K562 (cell line): ENCODE data around the gene SUMF2. TPM values are rescaled to one million over a fixed set of nuclear protein-coding genes. Genes with fewer than 3 reads are reported as not detected.

ENCODE experiments used
- ATF7 ChIP-seq: fragments of 450-650 bp; IDR thresholded peaks from 2 replicates; pipeline ENCODE4 v1.7.1; 2014; ENCODE audit warnings: mild to moderate bottlenecking, moderate library complexity
- BACH1 ChIP-seq: fragments of 200-800 bp; sonication (Bioruptor generic); IDR thresholded peaks from 2 replicates; pipeline ENCODE4 v1.6.1; 2016; ENCODE audit warnings: missing genetic modification characterization, missing compliant biosample characterization
- ETV1 ChIP-seq: fragments of 450-650 bp; conservative IDR thresholded peaks from 2 replicates; pipeline ENCODE4 v1.6.1; 2016; ENCODE audit warnings: missing genetic modification characterization, control low read depth, low read depth, missing compliant biosample characterization
- KDM4B ChIP-seq, 2 experiments: fragments of 450-650 bp in 1 of 2; sonication (generic) in 1 of 2; IDR thresholded peaks; 2 replicates each; pipeline ENCODE4 v1.6.1; 2016 to 2017; ENCODE audit warnings: borderline replicate concordance in 2 of 2, antibody characterized with exemption in 1 of 2, low read depth in 1 of 2, mild to moderate bottlenecking in 1 of 2
- NFE2 ChIP-seq: IDR thresholded peaks from 2 replicates; pipeline ENCODE4 v1.6.1; 2014; ENCODE audit warnings: antibody characterized with exemption, low read depth
- POLR2A ChIP-seq: fragments of 450-650 bp; conservative IDR thresholded peaks from 2 replicates; pipeline ENCODE4 v1.6.1; 2016
- POLR2G ChIP-seq: fragments of 200-400 bp; formaldehyde crosslinking; IDR thresholded peaks from 2 replicates; pipeline ENCODE4 v1.6.1; 2017; ENCODE audit warnings: low read depth, mild to moderate bottlenecking, antibody characterized with exemption, low read length, moderate library complexity
- RBM39 ChIP-seq: fragments of 200-400 bp; formaldehyde crosslinking; optimal IDR thresholded peaks from 2 replicates; pipeline ENCODE3; 2018; ENCODE audit warnings: low read depth, low read length
- TCF7L2 ChIP-seq: fragments of 150-350 bp; IDR thresholded peaks from 2 replicates; pipeline ENCODE4 v1.6.1; 2016; ENCODE audit warnings: low read depth, mild to moderate bottlenecking, low read length, moderate library complexity
- polyA plus RNA-seq, 8 experiments: library from polyadenylated mRNA; depleted of rRNA in 4 of 8; stranded (reverse) in 5 of 8; unstranded in 3 of 8; fragments of >200 nt; fragmentation: Nextera tagmentation in 2 of 8; fragmentation: Illumina TruSeq in 1 of 8; extraction: Ambion mirVana in 2 of 8; extraction: Trizol in 1 of 8; gene quantifications; 2 replicates each; pipeline versions ENCODE4 v1.2.1 to v1.2.3, GENCODE V29; 2011 to 2014; ENCODE audit warnings: inconsistent platforms in 1 of 8, missing spikeins in 1 of 8
- total RNA-seq, 7 experiments: library from RNA; depleted of rRNA in 6 of 7; stranded (reverse); fragments of >200 nt in 6 of 7; fragmentation: Illumina TruSeq in 2 of 7; extraction: Trizol in 2 of 7; gene quantifications; 2 replicates each; pipeline versions ENCODE4 v1.2.1 to v1.2.3, GENCODE V29; 2011 to 2021; ENCODE audit warnings: low replicate concordance in 1 of 7
- TF ChIP-seq, protein P1 (sequence below): sonication (generic); formaldehyde crosslinking; IDR thresholded peaks from 2 replicates; pipeline ENCODE4 v1.9.0; 2022; ENCODE audit warnings: mild to moderate bottlenecking, missing genetic modification reagents
- TF ChIP-seq, protein P2 (sequence below): sonication (generic); formaldehyde crosslinking; IDR thresholded peaks from 2 replicates; pipeline ENCODE4 v1.9.0; 2022; ENCODE audit warnings: mild to moderate bottlenecking, missing genetic modification reagents
- TF ChIP-seq, protein P3 (sequence below), 2 experiments: fragments of 450-650 bp; IDR thresholded peaks; 2 replicates each; pipeline ENCODE4 v1.6.1; 2016
- TF ChIP-seq, protein P4 (sequence below): fragments of 450-650 bp; formaldehyde crosslinking; IDR thresholded peaks from 2 replicates; pipeline ENCODE4 v1.4.0; 2020; ENCODE audit warnings: mild to moderate bottlenecking, moderate library complexity
- TF ChIP-seq, protein P5 (sequence below), 3 experiments: IDR thresholded peaks in 2 of 3; conservative IDR thresholded peaks in 1 of 3; 2 replicates each; pipeline ENCODE4 v1.5.1; 2011 to 2012; ENCODE audit warnings: low read length in 3 of 3, mild to moderate bottlenecking in 3 of 3, control low read depth in 2 of 3, improper control_type of control experiment in 1 of 3, inconsistent platforms in 1 of 3, low read depth in 1 of 3, mixed read lengths in 1 of 3, moderate library complexity in 1 of 3; ENCODE audit not compliant: insufficient read depth in 2 of 3
- TF ChIP-seq, protein P6 (sequence below): fragments of 450-650 bp; IDR thresholded peaks from 2 replicates; pipeline ENCODE4 v1.7.0; 2016; ENCODE audit warnings: borderline replicate concordance

SUMF2 gene
- total and polyA plus RNA-seq, 9 of the 15 experiments (the other 6 are each of a cell fraction or from before 2014, with no cell fraction given) = 39.0 to 113 (median 67.7) TPM

DNA sequence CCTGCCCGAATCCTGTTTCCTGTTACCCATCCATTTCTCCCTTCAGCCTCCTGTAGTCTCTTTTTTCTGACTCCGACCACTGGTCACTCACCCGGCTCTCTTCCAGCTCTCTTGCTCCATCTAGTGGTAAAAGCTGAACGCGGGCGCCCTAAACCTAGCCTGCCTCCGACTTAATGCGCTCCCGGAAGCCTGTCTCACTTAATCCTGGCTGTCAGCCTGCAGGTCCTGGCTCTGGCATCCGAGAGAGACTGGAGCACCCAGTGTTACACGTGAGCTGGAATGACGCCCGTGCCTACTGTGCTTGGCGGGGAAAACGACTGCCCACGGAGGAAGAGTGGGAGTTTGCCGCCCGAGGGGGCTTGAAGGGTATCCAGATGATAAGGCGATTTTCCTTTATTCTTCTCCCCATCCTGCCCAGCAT lies 10.3 kb downstream of the SUMF2 start (continued):
- TF ChIP-seq, protein P1, sequence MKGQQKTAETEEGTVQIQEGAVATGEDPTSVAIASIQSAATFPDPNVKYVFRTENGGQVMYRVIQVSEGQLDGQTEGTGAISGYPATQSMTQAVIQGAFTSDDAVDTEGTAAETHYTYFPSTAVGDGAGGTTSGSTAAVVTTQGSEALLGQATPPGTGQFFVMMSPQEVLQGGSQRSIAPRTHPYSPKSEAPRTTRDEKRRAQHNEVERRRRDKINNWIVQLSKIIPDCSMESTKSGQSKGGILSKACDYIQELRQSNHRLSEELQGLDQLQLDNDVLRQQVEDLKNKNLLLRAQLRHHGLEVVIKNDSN (CRISPR knock-in tag) = 0 out of 2 replicates have a peak, but pooled peaks have one; percentile 7
- TF ChIP-seq, protein P2, sequence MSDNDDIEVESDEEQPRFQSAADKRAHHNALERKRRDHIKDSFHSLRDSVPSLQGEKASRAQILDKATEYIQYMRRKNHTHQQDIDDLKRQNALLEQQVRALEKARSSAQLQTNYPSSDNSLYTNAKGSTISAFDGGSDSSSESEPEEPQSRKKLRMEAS (CRISPR knock-in tag) = 0 out of 2 replicates have a peak, but pooled peaks have one; percentile 20
- TF ChIP-seq POLR2A = 0 out of 2 replicates have a peak, but pooled peaks have one; percentile 29
- 0 out of 2 replicates have a peak, but pooled peaks have one; percentile 34 for TF ChIP-seq POLR2G
- peak; percentile 50; the same call in 1 of the 2 replicates for TF ChIP-seq ETV1 (tag)
- TF ChIP-seq RBM39 = peak; percentile 45
- TF ChIP-seq TCF7L2 = no peak
- TF ChIP-seq, protein P3, sequence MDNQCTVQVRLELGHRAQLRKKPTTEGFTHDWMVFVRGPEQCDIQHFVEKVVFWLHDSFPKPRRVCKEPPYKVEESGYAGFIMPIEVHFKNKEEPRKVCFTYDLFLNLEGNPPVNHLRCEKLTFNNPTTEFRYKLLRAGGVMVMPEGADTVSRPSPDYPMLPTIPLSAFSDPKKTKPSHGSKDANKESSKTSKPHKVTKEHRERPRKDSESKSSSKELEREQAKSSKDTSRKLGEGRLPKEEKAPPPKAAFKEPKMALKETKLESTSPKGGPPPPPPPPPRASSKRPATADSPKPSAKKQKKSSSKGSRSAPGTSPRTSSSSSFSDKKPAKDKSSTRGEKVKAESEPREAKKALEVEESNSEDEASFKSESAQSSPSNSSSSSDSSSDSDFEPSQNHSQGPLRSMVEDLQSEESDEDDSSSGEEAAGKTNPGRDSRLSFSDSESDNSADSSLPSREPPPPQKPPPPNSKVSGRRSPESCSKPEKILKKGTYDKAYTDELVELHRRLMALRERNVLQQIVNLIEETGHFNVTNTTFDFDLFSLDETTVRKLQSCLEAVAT (IDR thresholded peaks at IDR 0.05) = peak in 1 of 2 experiments; percentile 75; a peak in 1 of 4 replicates
- TF ChIP-seq, protein P4, sequence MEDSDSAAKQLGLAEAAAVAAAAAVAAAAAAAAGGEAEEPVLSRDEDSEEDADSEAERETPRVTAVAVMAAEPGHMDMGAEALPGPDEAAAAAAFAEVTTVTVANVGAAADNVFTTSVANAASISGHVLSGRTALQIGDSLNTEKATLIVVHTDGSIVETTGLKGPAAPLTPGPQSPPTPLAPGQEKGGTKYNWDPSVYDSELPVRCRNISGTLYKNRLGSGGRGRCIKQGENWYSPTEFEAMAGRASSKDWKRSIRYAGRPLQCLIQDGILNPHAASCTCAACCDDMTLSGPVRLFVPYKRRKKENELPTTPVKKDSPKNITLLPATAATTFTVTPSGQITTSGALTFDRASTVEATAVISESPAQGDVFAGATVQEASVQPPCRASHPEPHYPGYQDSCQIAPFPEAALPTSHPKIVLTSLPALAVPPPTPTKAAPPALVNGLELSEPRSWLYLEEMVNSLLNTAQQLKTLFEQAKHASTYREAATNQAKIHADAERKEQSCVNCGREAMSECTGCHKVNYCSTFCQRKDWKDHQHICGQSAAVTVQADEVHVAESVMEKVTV = peak; percentile 77
- TF ChIP-seq BACH1 (tag) = no peak
- 0 out of 2 replicates have a peak, but pooled peaks have one; percentile 12 for TF ChIP-seq NFE2
- 0 out of 4 replicates have a peak, but pooled peaks of 1 of the 2 experiments have one; percentile 41 for TF ChIP-seq KDM4B (IDR thresholded peaks at IDR 0.05; ENCODE audit: borderline replicate concordance in 2 of 2, low read depth in 1 of 2)
- TF ChIP-seq, protein P5, sequence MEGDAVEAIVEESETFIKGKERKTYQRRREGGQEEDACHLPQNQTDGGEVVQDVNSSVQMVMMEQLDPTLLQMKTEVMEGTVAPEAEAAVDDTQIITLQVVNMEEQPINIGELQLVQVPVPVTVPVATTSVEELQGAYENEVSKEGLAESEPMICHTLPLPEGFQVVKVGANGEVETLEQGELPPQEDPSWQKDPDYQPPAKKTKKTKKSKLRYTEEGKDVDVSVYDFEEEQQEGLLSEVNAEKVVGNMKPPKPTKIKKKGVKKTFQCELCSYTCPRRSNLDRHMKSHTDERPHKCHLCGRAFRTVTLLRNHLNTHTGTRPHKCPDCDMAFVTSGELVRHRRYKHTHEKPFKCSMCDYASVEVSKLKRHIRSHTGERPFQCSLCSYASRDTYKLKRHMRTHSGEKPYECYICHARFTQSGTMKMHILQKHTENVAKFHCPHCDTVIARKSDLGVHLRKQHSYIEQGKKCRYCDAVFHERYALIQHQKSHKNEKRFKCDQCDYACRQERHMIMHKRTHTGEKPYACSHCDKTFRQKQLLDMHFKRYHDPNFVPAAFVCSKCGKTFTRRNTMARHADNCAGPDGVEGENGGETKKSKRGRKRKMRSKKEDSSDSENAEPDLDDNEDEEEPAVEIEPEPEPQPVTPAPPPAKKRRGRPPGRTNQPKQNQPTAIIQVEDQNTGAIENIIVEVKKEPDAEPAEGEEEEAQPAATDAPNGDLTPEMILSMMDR (IDR thresholded peaks at IDR 0.05 in 2 of 3, conservative IDR thresholded peaks at IDR 0.05 in 1 of 3; ENCODE audit: insufficient read depth in 2 of 3, low read depth in 1 of 3, low read length in 3 of 3) = peak; percentile 86 to 92 (median 88)
- TF ChIP-seq, protein P6, sequence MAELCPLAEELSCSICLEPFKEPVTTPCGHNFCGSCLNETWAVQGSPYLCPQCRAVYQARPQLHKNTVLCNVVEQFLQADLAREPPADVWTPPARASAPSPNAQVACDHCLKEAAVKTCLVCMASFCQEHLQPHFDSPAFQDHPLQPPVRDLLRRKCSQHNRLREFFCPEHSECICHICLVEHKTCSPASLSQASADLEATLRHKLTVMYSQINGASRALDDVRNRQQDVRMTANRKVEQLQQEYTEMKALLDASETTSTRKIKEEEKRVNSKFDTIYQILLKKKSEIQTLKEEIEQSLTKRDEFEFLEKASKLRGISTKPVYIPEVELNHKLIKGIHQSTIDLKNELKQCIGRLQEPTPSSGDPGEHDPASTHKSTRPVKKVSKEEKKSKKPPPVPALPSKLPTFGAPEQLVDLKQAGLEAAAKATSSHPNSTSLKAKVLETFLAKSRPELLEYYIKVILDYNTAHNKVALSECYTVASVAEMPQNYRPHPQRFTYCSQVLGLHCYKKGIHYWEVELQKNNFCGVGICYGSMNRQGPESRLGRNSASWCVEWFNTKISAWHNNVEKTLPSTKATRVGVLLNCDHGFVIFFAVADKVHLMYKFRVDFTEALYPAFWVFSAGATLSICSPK = peak; percentile 99
- TF ChIP-seq ATF7 = 0 out of 2 replicates have a peak, but pooled peaks have one; percentile 10
